KG1 (cell line): ENCODE results near the gene MCF2L.

Experiments used
- DNase-seq: peaks from one replicate; lab custom pipeline; 2025; lab: John Stamatoyannopoulos, UW

The MCF2L gene

GRCh38 chr13:113125506-113126264 is 156.7 kb downstream of the MCF2L start:
- no peak for DNase-seq

- no peak for DNase-seq
Measured at GRCh38 chr13:113126265-113127150, 157.5 kb downstream of the MCF2L start.

- DNase-seq: no peak
Measured at GRCh38 chr13:113129480-113129879, 160.5 kb downstream of the MCF2L start.

GRCh38 chr13:113129921-113130750 is 161.1 kb downstream of the MCF2L start:
- DNase-seq: no peak

- DNase-seq: no peak
Measured at GRCh38 chr13:113135281-113135760, 166.3 kb downstream of the MCF2L start.

GRCh38 chr13:113137691-113138298 is 168.8 kb downstream of the MCF2L start:
- no peak for DNase-seq

- no peak for DNase-seq
Measured at GRCh38 chr13:113138792-113139551, 170.0 kb downstream of the MCF2L start.

GRCh38 chr13:113139577-113139976 is 170.6 kb downstream of the MCF2L start:
- no peak for DNase-seq

- DNase-seq: no peak
Measured at GRCh38 chr13:113140677-113141600, 171.9 kb downstream of the MCF2L start.

GRCh38 chr13:113141601-113141970 is 172.6 kb downstream of the MCF2L start:
- no peak for DNase-seq

GRCh38 chr13:113142876-113143275 is 173.9 kb downstream of the MCF2L start:
- no peak for DNase-seq

- DNase-seq: no peak
Measured at GRCh38 chr13:113143466-113144254, 174.6 kb downstream of the MCF2L start.

- DNase-seq: no peak
Measured at GRCh38 chr13:113144255-113144629, 175.2 kb downstream of the MCF2L start.

GRCh38 chr13:113145496-113145895 is 176.5 kb downstream of the MCF2L start:
- no peak for DNase-seq

- no peak for DNase-seq
Measured at GRCh38 chr13:113145911-113146598, 177.0 kb downstream of the MCF2L start.

- DNase-seq: no peak
Measured at GRCh38 chr13:113146750-113147149, 177.7 kb downstream of the MCF2L start.

GRCh38 chr13:113147206-113147605 is 178.2 kb downstream of the MCF2L start:
- DNase-seq: no peak

GRCh38 chr13:113148407-113148806 is 179.4 kb downstream of the MCF2L start:
- DNase-seq: no peak
